ENCODE data around the gene CCDC187.

DNA sequence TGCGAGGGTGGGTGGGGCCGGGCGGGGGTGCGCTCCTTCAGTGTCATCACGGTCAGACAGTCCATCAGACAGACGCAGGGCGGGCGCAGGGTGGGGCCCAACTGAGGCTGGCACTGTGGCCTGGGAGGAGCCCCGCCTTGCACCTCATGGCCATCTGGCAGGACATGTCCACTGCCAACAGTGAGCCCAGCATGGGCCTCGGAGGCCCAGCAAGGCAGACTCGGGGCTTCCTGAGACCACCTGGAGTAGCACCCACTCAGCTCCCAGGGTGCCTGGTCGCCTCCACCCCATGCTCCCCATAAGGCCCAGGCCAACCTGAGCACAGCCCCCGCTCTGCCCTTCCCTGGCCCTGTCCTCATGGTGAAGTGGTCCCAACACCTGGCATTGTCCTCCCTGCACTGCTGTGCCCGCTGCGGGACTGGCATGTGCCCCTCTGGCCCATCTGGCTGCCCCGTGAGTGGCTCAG lies 14.9 kb upstream of the CCDC187 start:
- TF ChIP-seq, protein P1, sequence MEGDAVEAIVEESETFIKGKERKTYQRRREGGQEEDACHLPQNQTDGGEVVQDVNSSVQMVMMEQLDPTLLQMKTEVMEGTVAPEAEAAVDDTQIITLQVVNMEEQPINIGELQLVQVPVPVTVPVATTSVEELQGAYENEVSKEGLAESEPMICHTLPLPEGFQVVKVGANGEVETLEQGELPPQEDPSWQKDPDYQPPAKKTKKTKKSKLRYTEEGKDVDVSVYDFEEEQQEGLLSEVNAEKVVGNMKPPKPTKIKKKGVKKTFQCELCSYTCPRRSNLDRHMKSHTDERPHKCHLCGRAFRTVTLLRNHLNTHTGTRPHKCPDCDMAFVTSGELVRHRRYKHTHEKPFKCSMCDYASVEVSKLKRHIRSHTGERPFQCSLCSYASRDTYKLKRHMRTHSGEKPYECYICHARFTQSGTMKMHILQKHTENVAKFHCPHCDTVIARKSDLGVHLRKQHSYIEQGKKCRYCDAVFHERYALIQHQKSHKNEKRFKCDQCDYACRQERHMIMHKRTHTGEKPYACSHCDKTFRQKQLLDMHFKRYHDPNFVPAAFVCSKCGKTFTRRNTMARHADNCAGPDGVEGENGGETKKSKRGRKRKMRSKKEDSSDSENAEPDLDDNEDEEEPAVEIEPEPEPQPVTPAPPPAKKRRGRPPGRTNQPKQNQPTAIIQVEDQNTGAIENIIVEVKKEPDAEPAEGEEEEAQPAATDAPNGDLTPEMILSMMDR (IDR thresholded peaks at IDR 0.05): no peak
- TF ChIP-seq POLR2A (IDR thresholded peaks at IDR 0.05): no peak
- TF ChIP-seq EP300 (IDR thresholded peaks at IDR 0.05): no peak

All from upper lobe of left lung (tissue), 4 donors.